Trophoblast cell (in vitro differentiated cells and primary cell): ENCODE data around the gene CYSTM1.

ENCODE experiments used
- DNase-seq, 2 donors: peaks; one replicate each; pipeline ENCODE4 v3.0.0-alpha.2; 2016
- H2AFZ ChIP-seq: 2 replicates; pipeline ENCODE4 v1.6.1; 2013; ENCODE audit warnings: low read length, moderate library complexity, mild to moderate bottlenecking; ENCODE audit not compliant: insufficient read depth, poor library complexity
- H2AK5ac ChIP-seq: 2 replicates; pipeline ENCODE4 v1.6.1; 2013; ENCODE audit warnings: mild to moderate bottlenecking, low read length
- H2BK120ac ChIP-seq: 2 replicates; pipeline ENCODE4 v1.6.1; 2013; ENCODE audit warnings: low read length, mild to moderate bottlenecking, moderate library complexity; ENCODE audit not compliant: insufficient read depth, poor library complexity
- H2BK12ac ChIP-seq: 2 replicates; pipeline ENCODE4 v1.6.1; 2013; ENCODE audit warnings: mild to moderate bottlenecking, low read length, moderate library complexity
- H2BK5ac ChIP-seq: 2 replicates; pipeline ENCODE4 v1.6.1; 2013; ENCODE audit warnings: low read length, low read depth, moderate library complexity, mild to moderate bottlenecking; ENCODE audit not compliant: poor library complexity
- H3K14ac ChIP-seq: 2 replicates; pipeline ENCODE4 v1.6.1; 2013; ENCODE audit warnings: mild to moderate bottlenecking, low read length
- H3K18ac ChIP-seq: 2 replicates; pipeline ENCODE4 v1.6.1; 2013; ENCODE audit warnings: mild to moderate bottlenecking, low read length
- H3K23ac ChIP-seq: 2 replicates; pipeline ENCODE4 v1.6.1; 2013; ENCODE audit warnings: low read length
- H3K27ac ChIP-seq: 2 replicates; pipeline ENCODE4 v1.5.1; 2013; ENCODE audit warnings: low read depth, mild to moderate bottlenecking, inconsistent platforms, low read length, moderate library complexity
- H3K27me3 ChIP-seq: 2 replicates; pipeline ENCODE4 v1.6.1; 2013; ENCODE audit warnings: inconsistent platforms, mild to moderate bottlenecking, low read length, moderate library complexity; ENCODE audit not compliant: insufficient read depth
- H3K36me3 ChIP-seq, 2 experiments: 1 replicate in 1 of 2; 2 replicates in 1 of 2; pipeline ENCODE4 v1.6.1; 2013; ENCODE audit warnings: low read length in 2 of 2, mild to moderate bottlenecking in 2 of 2, moderate library complexity in 1 of 2; ENCODE audit not compliant: insufficient read depth in 2 of 2, control insufficient read depth in 1 of 2
- H3K4ac ChIP-seq: 2 replicates; pipeline ENCODE4 v1.6.1; 2013; ENCODE audit warnings: low read depth, mild to moderate bottlenecking, low read length, moderate library complexity
- H3K4me1 ChIP-seq, 2 experiments: 1 replicate in 1 of 2; 2 replicates in 1 of 2; pipeline ENCODE4 v1.6.1; 2013; ENCODE audit warnings: low read length in 2 of 2, mild to moderate bottlenecking in 2 of 2, moderate library complexity in 1 of 2; ENCODE audit not compliant: insufficient read depth in 2 of 2, control insufficient read depth in 1 of 2
- H3K4me2 ChIP-seq: 2 replicates; pipeline ENCODE4 v1.6.1; 2013; ENCODE audit warnings: inconsistent platforms, mild to moderate bottlenecking, low read length, moderate library complexity
- H3K4me3 ChIP-seq: 2 replicates; pipeline ENCODE4 v1.5.1; 2013; ENCODE audit warnings: mild to moderate bottlenecking, low read depth, low read length, inconsistent platforms
- H3K79me1 ChIP-seq: one replicate; pipeline ENCODE4 v1.6.1; 2013; ENCODE audit warnings: low read length
- H3K79me2 ChIP-seq: 2 replicates; pipeline ENCODE4 v1.6.1; 2013; ENCODE audit warnings: low read length, mild to moderate bottlenecking; ENCODE audit not compliant: control insufficient read depth, insufficient read depth, poor library complexity
- H3K9ac ChIP-seq: 2 replicates; pipeline ENCODE4 v1.6.1; 2013; ENCODE audit warnings: mild to moderate bottlenecking, low read length
- H3K9me3 ChIP-seq: 2 replicates; pipeline ENCODE4 v1.6.1; 2013; ENCODE audit warnings: low read depth, mild to moderate bottlenecking, control low read depth, inconsistent platforms, low read length; ENCODE audit not compliant: insufficient read depth
- H4K12ac ChIP-seq: 2 replicates; pipeline ENCODE4 v1.6.1; 2013; ENCODE audit warnings: low read depth, mild to moderate bottlenecking, low read length, moderate library complexity
- H4K8ac ChIP-seq: 2 replicates; pipeline ENCODE4 v1.6.1; 2013; ENCODE audit warnings: low read depth, mild to moderate bottlenecking, low read length, moderate library complexity
- H4K91ac ChIP-seq: one replicate; pipeline ENCODE4 v1.6.1; 2013; ENCODE audit warnings: low read depth, mild to moderate bottlenecking, low read length, moderate library complexity
- WGBS: extraction: QIAGEN DNeasy Blood & Tissue Kit; methylation state at CpG from one replicate; pipeline ENCODE4 v1.1.7; 2013; ENCODE audit warnings: missing lambda C conversion rate; ENCODE audit not compliant: insufficient read length, insufficient coverage; ENCODE audit errors: extremely low coverage; 5-methylcytosine and 5-hydroxymethylcytosine counted together

Gene CYSTM1

GRCh38 chr5:140205216-140205615, 30.2 kb downstream of the CYSTM1 start:
- WGBS: no CpG with 5 or more reads among the region's 2 CpGs

GRCh38 chr5:140205952-140206351, 31.0 kb downstream of the CYSTM1 start:
- Histone ChIP-seq H3K4me3 (no peak overlapping the region), H2BK12ac (no peak overlapping the region), H3K79me2 (no peaks in the 10 kb centered on the region), H4K8ac (peak overlapping the region; percentile 50), H3K4ac (no peak overlapping the region), H3K27me3 (no peaks in the 10 kb centered on the region), H3K9ac (no peak overlapping the region), H4K91ac (no peak overlapping the region), H3K9me3 (no peaks in the 10 kb centered on the region), H3K79me1 (no peaks in the 10 kb centered on the region), H4K12ac (no peak overlapping the region), H3K27ac (no peak overlapping the region), H3K4me2 (no peak overlapping the region), H3K36me3 (no peaks in the 10 kb centered on the region), H2BK120ac (no peak overlapping the region), H3K23ac (no peak overlapping the region), H2BK5ac (no peak overlapping the region), H2AFZ (no peak overlapping the region), H3K18ac (no peak overlapping the region), H3K4me1 (no peaks in the 10 kb centered on the region), H2AK5ac (no peak overlapping the region), H3K14ac (no peak overlapping the region)
- no CpG with 5 or more reads among the region's 4 CpGs for WGBS
- no peak for DNase-seq

More at GRCh38 chr5:140205216-140205615, 30.2 kb downstream of the CYSTM1 start:
- DNase-seq: no peak
- Histone ChIP-seq H3K36me3 (no peaks in the 10 kb centered on the region), H3K27me3 (no peaks in the 10 kb centered on the region), H3K4me1 (no peaks in the 10 kb centered on the region), H3K4me2 (no peak overlapping the region), H2BK12ac (no peak overlapping the region), H2BK5ac (no peak overlapping the region), H3K4me3 (no peak overlapping the region), H2AFZ (no peak overlapping the region), H2AK5ac (no peak overlapping the region), H3K79me2 (no peaks in the 10 kb centered on the region), H4K12ac (no peak overlapping the region), H3K9me3 (no peaks in the 10 kb centered on the region), H3K18ac (no peak overlapping the region), H3K9ac (no peak overlapping the region), H3K27ac (no peak overlapping the region), H2BK120ac (no peak overlapping the region), H3K4ac (no peak overlapping the region), H4K91ac (no peak overlapping the region), H3K23ac (no peak overlapping the region), H3K79me1 (no peaks in the 10 kb centered on the region), H4K8ac (no peak overlapping the region), H3K14ac (no peak overlapping the region)

- no peaks in the 10 kb centered on the region for H3K36me3 ChIP-seq
- no peak overlapping the region for H4K91ac ChIP-seq
- no peak overlapping the region for H2BK120ac ChIP-seq
- no peak overlapping the region for H3K4me2 ChIP-seq
- no peaks in the 10 kb centered on the region for H3K79me2 ChIP-seq
- no peak overlapping the region for H2AK5ac ChIP-seq
- no peaks in the 10 kb centered on the region for H3K4me1 ChIP-seq
- H3K18ac ChIP-seq: no peak overlapping the region
- H4K12ac ChIP-seq: no peak overlapping the region
- H3K4me3 ChIP-seq: no peak overlapping the region
- H3K79me1 ChIP-seq: no peaks in the 10 kb centered on the region
- no peak overlapping the region for H4K8ac ChIP-seq
- H3K23ac ChIP-seq: no peak overlapping the region
- H3K27me3 ChIP-seq: no peaks in the 10 kb centered on the region
- H3K27ac ChIP-seq: no peak overlapping the region
- no peak overlapping the region for H2AFZ ChIP-seq
- H3K9me3 ChIP-seq: no peaks in the 10 kb centered on the region
- no peak overlapping the region for H2BK12ac ChIP-seq
- no peak overlapping the region for H3K9ac ChIP-seq
- WGBS: no CpG with 5 or more reads among the region's 2 CpGs
- no peak for DNase-seq
- H3K14ac ChIP-seq: no peak overlapping the region
- H2BK5ac ChIP-seq: no peak overlapping the region
- no peak overlapping the region for H3K4ac ChIP-seq
Observed at GRCh38 chr5:140207250-140207964, 32.4 kb downstream of the CYSTM1 start.

- Histone ChIP-seq H2BK120ac (no peak overlapping the region), H3K9me3 (no peaks in the 10 kb centered on the region), H3K27me3 (no peaks in the 10 kb centered on the region), H3K4me3 (no peak overlapping the region), H3K18ac (no peak overlapping the region), H2AK5ac (no peak overlapping the region), H2AFZ (no peak overlapping the region), H3K4me2 (no peak overlapping the region), H3K27ac (no peak overlapping the region), H3K36me3 (no peaks in the 10 kb centered on the region), H3K4me1 (no peaks in the 10 kb centered on the region), H2BK12ac (no peak overlapping the region), H3K14ac (no peak overlapping the region), H3K79me1 (no peaks in the 10 kb centered on the region), H2BK5ac (no peak overlapping the region), H3K79me2 (no peaks in the 10 kb centered on the region), H4K12ac (no peak overlapping the region), H3K23ac (no peak overlapping the region), H4K8ac (no peak overlapping the region), H4K91ac (no peak overlapping the region), H3K4ac (no peak overlapping the region), H3K9ac (no peak overlapping the region)
- DNase-seq: no peak
Observed at GRCh38 chr5:140208065-140208464, 33.1 kb downstream of the CYSTM1 start.
